ENCODE data around the gene DNAL1. TPM values are rescaled to one million over a fixed set of nuclear protein-coding genes. Genes with fewer than 3 reads are reported as not detected.

The DNAL1 gene
- total and polyA plus RNA-seq, 2 of the 13 experiments (the other 11 are each of a cell fraction or from before 2014, with no cell fraction given): 1.4 to 13.3 TPM

DNA sequence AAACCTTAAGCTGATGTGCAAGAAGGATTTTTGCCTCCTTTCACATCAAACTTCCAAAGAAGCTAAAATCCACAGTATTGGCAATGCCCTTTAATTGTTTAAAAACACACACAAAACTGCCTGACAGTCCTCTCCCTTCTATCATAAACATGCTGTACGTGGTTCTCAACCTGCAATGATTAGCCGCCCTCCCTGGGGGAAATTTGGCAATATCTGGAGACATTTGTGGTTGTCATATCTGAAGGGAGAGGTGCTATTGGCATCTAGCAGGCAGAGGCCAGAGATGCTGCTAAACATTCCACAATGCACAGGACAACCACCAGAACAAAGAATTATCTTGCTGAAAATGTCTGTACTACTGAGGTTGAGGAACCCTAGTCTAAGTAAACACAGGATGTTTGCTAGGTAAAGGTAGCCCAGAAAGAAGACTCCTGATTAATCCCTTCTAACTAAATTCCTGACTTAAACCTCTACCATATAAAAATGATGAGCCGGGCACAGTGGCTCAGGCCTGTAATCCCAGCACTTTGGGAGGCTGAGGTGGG lies 31.3 kb upstream of the DNAL1 start (continued):
- TF ChIP-seq, protein P1, sequence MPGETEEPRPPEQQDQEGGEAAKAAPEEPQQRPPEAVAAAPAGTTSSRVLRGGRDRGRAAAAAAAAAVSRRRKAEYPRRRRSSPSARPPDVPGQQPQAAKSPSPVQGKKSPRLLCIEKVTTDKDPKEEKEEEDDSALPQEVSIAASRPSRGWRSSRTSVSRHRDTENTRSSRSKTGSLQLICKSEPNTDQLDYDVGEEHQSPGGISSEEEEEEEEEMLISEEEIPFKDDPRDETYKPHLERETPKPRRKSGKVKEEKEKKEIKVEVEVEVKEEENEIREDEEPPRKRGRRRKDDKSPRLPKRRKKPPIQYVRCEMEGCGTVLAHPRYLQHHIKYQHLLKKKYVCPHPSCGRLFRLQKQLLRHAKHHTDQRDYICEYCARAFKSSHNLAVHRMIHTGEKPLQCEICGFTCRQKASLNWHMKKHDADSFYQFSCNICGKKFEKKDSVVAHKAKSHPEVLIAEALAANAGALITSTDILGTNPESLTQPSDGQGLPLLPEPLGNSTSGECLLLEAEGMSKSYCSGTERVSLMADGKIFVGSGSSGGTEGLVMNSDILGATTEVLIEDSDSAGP (CRISPR knock-in tag; IDR thresholded peaks at IDR 0.05; ENCODE audit: borderline replicate concordance): no peak
- TF ChIP-seq SAFB2 (CRISPR knock-in tag; IDR thresholded peaks at IDR 0.05; ENCODE audit: borderline replicate concordance, low read depth) (no peak), PITX1 (CRISPR knock-in tag; IDR thresholded peaks at IDR 0.05) (peak; percentile 18; the same call in 1 of the 2 replicates), GFI1 (CRISPR knock-in tag; IDR thresholded peaks at IDR 0.05; ENCODE audit: borderline replicate concordance) (0 out of 2 replicates have a peak, but pooled peaks have one; percentile 56), GATA4 (IDR thresholded peaks at IDR 0.05; ENCODE audit: borderline replicate concordance, low read depth) (no peak), ZNF768 (CRISPR knock-in tag; IDR thresholded peaks at IDR 0.05) (peak; percentile 58; the same call in 1 of the 2 replicates), ZNF629 (CRISPR knock-in tag; conservative IDR thresholded peaks at IDR 0.05) (peak; percentile 50), ZNF460 (CRISPR knock-in tag; IDR thresholded peaks at IDR 0.05; ENCODE audit: borderline replicate concordance) (no peak), ZKSCAN8 (CRISPR knock-in tag; IDR thresholded peaks at IDR 0.05; ENCODE audit: borderline replicate concordance) (peak; percentile 87), FOXA1 (IDR thresholded peaks at IDR 0.05) (no peak), FOXA1 (CRISPR knock-in tag; IDR thresholded peaks at IDR 0.05) (peak; percentile 77), KDM2A (CRISPR knock-in tag; IDR thresholded peaks at IDR 0.05; ENCODE audit: borderline replicate concordance, low read depth) (no peak)
- TF ChIP-seq, protein P2, sequence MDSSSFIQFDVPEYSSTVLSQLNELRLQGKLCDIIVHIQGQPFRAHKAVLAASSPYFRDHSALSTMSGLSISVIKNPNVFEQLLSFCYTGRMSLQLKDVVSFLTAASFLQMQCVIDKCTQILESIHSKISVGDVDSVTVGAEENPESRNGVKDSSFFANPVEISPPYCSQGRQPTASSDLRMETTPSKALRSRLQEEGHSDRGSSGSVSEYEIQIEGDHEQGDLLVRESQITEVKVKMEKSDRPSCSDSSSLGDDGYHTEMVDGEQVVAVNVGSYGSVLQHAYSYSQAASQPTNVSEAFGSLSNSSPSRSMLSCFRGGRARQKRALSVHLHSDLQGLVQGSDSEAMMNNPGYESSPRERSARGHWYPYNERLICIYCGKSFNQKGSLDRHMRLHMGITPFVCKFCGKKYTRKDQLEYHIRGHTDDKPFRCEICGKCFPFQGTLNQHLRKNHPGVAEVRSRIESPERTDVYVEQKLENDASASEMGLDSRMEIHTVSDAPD (CRISPR knock-in tag; IDR thresholded peaks at IDR 0.05): no peak

Data from HepG2 (cell line).